Eye (tissue), 1 donor: ENCODE measurements around the gene SLC17A4.

Experiments
- DNase-seq: peaks from one replicate; pipeline ENCODE4 v3.0.0-alpha.2; 2015

Gene SLC17A4

DNA sequence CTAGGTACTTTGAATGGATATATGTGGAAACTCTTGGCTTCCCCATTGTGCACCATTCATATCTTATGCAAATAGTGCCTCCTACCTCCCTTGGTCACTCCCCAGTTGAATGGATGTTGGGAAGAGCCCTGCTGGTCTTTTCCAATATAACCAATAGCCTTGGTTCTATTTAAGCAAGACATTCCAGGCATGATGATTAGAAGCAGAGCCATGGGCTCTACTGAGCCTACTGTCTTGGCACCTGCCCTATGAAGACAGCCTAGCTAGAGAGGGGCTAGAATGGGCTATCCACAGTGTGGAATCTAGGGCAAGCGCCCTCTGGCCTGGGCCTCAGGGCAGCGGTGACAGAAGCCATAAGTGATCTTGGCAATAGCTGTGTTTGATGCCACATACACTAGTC lies 61.7 kb downstream of the SLC17A4 start:
- no peak for DNase-seq

GRCh38 chr6:25821341-25821740 lies 66.8 kb downstream of the SLC17A4 start:
- DNase-seq = no peak

DNA sequence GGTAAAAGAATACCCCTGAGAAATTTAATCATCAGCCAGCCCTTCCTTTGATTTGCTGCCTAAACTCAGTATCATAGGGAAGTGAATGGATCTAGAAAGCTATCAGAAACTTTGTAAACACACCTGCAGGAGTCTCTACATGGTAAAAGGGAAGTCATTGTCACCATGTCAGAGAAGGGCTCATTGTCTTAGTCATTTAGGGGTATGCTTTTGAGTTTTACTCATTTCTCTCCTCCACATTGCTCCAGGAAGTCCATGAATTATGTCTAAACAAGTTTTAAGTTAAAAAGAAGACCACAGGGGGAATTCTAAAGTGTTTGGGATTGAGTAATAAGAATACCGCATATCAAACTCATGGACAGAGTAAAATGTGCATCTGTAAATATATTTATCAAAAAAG lies 74.8 kb downstream of the SLC17A4 start:
- no peak for DNase-seq

DNA sequence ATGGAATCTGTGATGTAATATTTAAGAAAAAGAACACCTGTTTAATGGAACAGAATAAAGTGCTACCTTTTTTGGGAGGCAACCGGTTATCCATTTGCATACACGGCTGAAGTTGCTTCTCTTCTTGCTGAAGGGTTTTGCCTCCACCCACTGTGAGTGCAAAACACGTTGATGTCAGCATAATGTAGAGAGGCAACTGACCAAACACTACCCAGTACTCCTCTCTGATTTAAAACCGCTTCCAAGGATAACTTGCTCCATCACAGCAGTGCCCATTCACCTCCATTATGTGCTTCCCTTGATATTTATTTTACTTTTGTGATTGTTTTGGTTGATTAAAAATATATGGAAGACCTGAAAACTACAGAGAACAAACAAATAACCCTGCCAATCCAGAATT lies 75.9 kb downstream of the SLC17A4 start:
- DNase-seq = no peak
